H1 (cell line): ENCODE measurements around the gene BTRC. TPM values are rescaled to one million over a fixed set of nuclear protein-coding genes. Genes with fewer than 3 reads are reported as not detected.

Source experiments
- CTCF ChIA-PET: fragments of 300-600 bp; sonication (Branson Sonifier 250); formaldehyde crosslinking; loops from one replicate; lab custom pipeline; 2021; ENCODE audit not compliant: partially characterized antibody; lab: Charles Lee
- POLR2A ChIA-PET: fragments of 300-600 bp; sonication (Branson Sonifier 250); formaldehyde crosslinking; loops from one replicate; lab custom pipeline; 2021; ENCODE audit warnings: inconsistent platforms; ENCODE audit not compliant: partially characterized antibody; lab: Charles Lee
- DNase-seq, 2 experiments: peaks; one replicate each; pipeline versions ENCODE4 v3.0.0 to v3.0.0-alpha.2; 2010 to 2022; ENCODE audit warnings: low spot score in 2 of 2, low read depth in 1 of 2, mixed read lengths in 1 of 2
- FAIRE-seq: peaks from 2 replicates; lab custom pipeline; 2011; peaks lifted over from hg19 to GRCh38; lab: Jason Lieb, UNC
- H2AFZ ChIP-seq: 2 replicates; pipeline ENCODE4 v1.8.1; 2012; ENCODE audit warnings: low read length, inconsistent platforms
- H2AK5ac ChIP-seq: 2 replicates; pipeline ENCODE4 v1.6.1; 2013; ENCODE audit warnings: low read depth, low read length
- H2BK120ac ChIP-seq: replicated peaks from 2 replicates; pipeline ENCODE3; 2013; ENCODE audit warnings: low read depth, low read length, inconsistent platforms
- H2BK12ac ChIP-seq: 2 replicates; pipeline ENCODE4 v1.6.1; 2013; ENCODE audit warnings: low read depth, low read length
- H2BK15ac ChIP-seq: 2 replicates; pipeline ENCODE4 v1.6.1; 2013; ENCODE audit warnings: low read length
- H2BK20ac ChIP-seq: 2 replicates; pipeline ENCODE4 v1.6.1; 2013; ENCODE audit warnings: low read length
- H2BK5ac ChIP-seq: 2 replicates; pipeline ENCODE4 v1.6.1; 2013; ENCODE audit warnings: low read depth, low read length
- H3K14ac ChIP-seq: 2 replicates; pipeline ENCODE4 v1.6.1; 2013; ENCODE audit warnings: inconsistent platforms; ENCODE audit not compliant: insufficient read length
- H3K18ac ChIP-seq: 2 replicates; pipeline ENCODE4 v1.6.1; 2013; ENCODE audit warnings: low read length; ENCODE audit errors: extremely low read depth
- H3K23ac ChIP-seq: 2 replicates; pipeline ENCODE4 v1.6.1; 2013; ENCODE audit warnings: inconsistent platforms; ENCODE audit not compliant: insufficient read length
- H3K23me2 ChIP-seq: 2 replicates; pipeline ENCODE4 v1.6.1; 2013; ENCODE audit warnings: low read depth, low read length
- H3K27ac ChIP-seq: 2 replicates; pipeline ENCODE4 v1.6.1; 2011; ENCODE audit warnings: low read depth, low read length, inconsistent platforms
- H3K27me3 ChIP-seq, 4 experiments: replicated peaks in 1 of 4; 1 replicate in 1 of 4; 2 replicates in 3 of 4; pipeline versions ENCODE4 v1.6.1 to v1.8.1; 2011 to 2013; ENCODE audit warnings: low read length in 3 of 4, mild to moderate bottlenecking in 3 of 4, inconsistent platforms in 2 of 4, mixed read lengths in 2 of 4, moderate library complexity in 1 of 4; ENCODE audit not compliant: control insufficient read depth in 3 of 4, insufficient read depth in 3 of 4; ENCODE audit errors: extremely low read depth in 1 of 4
- H3K36me3 ChIP-seq, 4 experiments: 2 replicates each; pipeline versions ENCODE4 v1.6.1 to v1.8.1; 2011 to 2013; ENCODE audit warnings: mild to moderate bottlenecking in 4 of 4, low read length in 3 of 4, moderate library complexity in 2 of 4, control low read depth in 1 of 4, inconsistent platforms in 1 of 4; ENCODE audit not compliant: insufficient read depth in 4 of 4, control insufficient read depth in 2 of 4
- H3K4ac ChIP-seq: replicated peaks from 2 replicates; pipeline ENCODE3; 2013; ENCODE audit warnings: low read length, low read depth, mixed read lengths, inconsistent platforms; ENCODE audit not compliant: insufficient read length
- H3K4me1 ChIP-seq, 4 experiments: replicated peaks in 1 of 4; 1 replicate in 1 of 4; 2 replicates in 3 of 4; pipeline versions ENCODE4 v1.6.1 to v1.8.1; 2011 to 2013; ENCODE audit warnings: low read length in 3 of 4, inconsistent platforms in 2 of 4, mixed read lengths in 1 of 4; ENCODE audit not compliant: insufficient read depth in 4 of 4, control insufficient read depth in 3 of 4
- H3K4me2 ChIP-seq, 2 experiments: 2 replicates each; pipeline versions ENCODE4 v1.6.1 to v1.8.1; 2011 to 2013; ENCODE audit warnings: low read depth in 2 of 2, low read length in 2 of 2, control low read depth in 1 of 2, inconsistent platforms in 1 of 2, mild to moderate bottlenecking in 1 of 2; ENCODE audit not compliant: insufficient read depth in 1 of 2
- H3K4me3 ChIP-seq, 4 experiments: fragments of 200-600, 300-600 bp in 1 of 4; sonication (generic), shearing (Covaris generic), sonication (Bioruptor Twin) in 1 of 4; 2 replicates each; pipeline versions ENCODE4 v1.5.1 to v1.8.1; 2011 to 2016; ENCODE audit warnings: low read length in 4 of 4, low read depth in 3 of 4, control low read depth in 2 of 4, inconsistent platforms in 2 of 4, mild to moderate bottlenecking in 2 of 4, mixed read lengths in 1 of 4, moderate library complexity in 1 of 4; ENCODE audit not compliant: insufficient read depth in 2 of 4; ENCODE audit errors: extremely low read depth in 1 of 4
- H3K56ac ChIP-seq: replicated peaks from 2 replicates; pipeline ENCODE3; 2013; ENCODE audit warnings: low read depth, mild to moderate bottlenecking, mixed read lengths, low read length, inconsistent platforms; ENCODE audit not compliant: insufficient read length
- H3K79me1 ChIP-seq: 2 replicates; pipeline ENCODE4 v1.6.1; 2013; ENCODE audit warnings: low read depth, low read length, control low read depth
- H3K79me2 ChIP-seq, 2 experiments: 2 replicates each; pipeline versions ENCODE4 v1.6.1 to v1.8.1; 2012 to 2013; ENCODE audit warnings: low read length in 2 of 2, mild to moderate bottlenecking in 2 of 2, inconsistent platforms in 1 of 2; ENCODE audit not compliant: insufficient read depth in 2 of 2, control insufficient read depth in 1 of 2
- H3K9ac ChIP-seq, 4 experiments: replicated peaks in 1 of 4; 1 replicate in 1 of 4; 2 replicates in 3 of 4; pipeline versions ENCODE4 v1.6.1 to v1.8.1; 2011 to 2013; ENCODE audit warnings: low read depth in 3 of 4, low read length in 3 of 4, control low read depth in 2 of 4, mild to moderate bottlenecking in 2 of 4, moderate library complexity in 2 of 4, inconsistent platforms in 1 of 4; ENCODE audit errors: extremely low read depth in 1 of 4
- H3K9me3 ChIP-seq, 2 experiments: 2 replicates each; pipeline versions ENCODE4 v1.6.1 to v1.8.1; 2012 to 2013; ENCODE audit warnings: mild to moderate bottlenecking in 2 of 2, moderate library complexity in 2 of 2, control low read depth in 1 of 2, inconsistent platforms in 1 of 2, low read depth in 1 of 2, low read length in 1 of 2, mixed read lengths in 1 of 2; ENCODE audit not compliant: insufficient read depth in 2 of 2
- H4K20me1 ChIP-seq, 2 experiments: replicated peaks in 1 of 2; 2 replicates each; pipeline versions ENCODE3 to v1.8.1; 2011 to 2013; ENCODE audit warnings: inconsistent platforms in 2 of 2, low read length in 2 of 2, mild to moderate bottlenecking in 1 of 2; ENCODE audit not compliant: insufficient read depth in 2 of 2, control insufficient read depth in 1 of 2
- H4K5ac ChIP-seq: 2 replicates; pipeline ENCODE4 v1.6.1; 2013; ENCODE audit warnings: low read length, low read depth, mixed read lengths, inconsistent platforms; ENCODE audit not compliant: insufficient read length
- H4K8ac ChIP-seq: 2 replicates; pipeline ENCODE4 v1.8.0; 2013; ENCODE audit warnings: mild to moderate bottlenecking, moderate library complexity, low read length, inconsistent platforms; ENCODE audit not compliant: insufficient read depth; ENCODE audit errors: extremely low read depth
- H4K91ac ChIP-seq: replicated peaks from 2 replicates; pipeline ENCODE3; 2013; ENCODE audit warnings: low read length, mixed read lengths, inconsistent platforms; ENCODE audit not compliant: insufficient read length
- CEBPB ChIP-seq: IDR thresholded peaks from 2 replicates; pipeline ENCODE4 v1.6.1; 2012; ENCODE audit warnings: low read depth, low read length
- CTCF ChIP-seq, 3 experiments: IDR thresholded peaks; 1 replicate in 2 of 3; 2 replicates in 1 of 3; pipeline versions ENCODE4 v1.5.1 to v1.6.1; 2011; ENCODE audit warnings: low read length in 3 of 3, mild to moderate bottlenecking in 3 of 3, inconsistent platforms in 2 of 3, low read depth in 1 of 3, moderate library complexity in 1 of 3; ENCODE audit not compliant: insufficient read depth in 1 of 3; ENCODE audit errors: control extremely low read depth in 1 of 3
- EGR1 ChIP-seq: IDR thresholded peaks from 2 replicates; pipeline ENCODE4 v1.6.1; 2011; ENCODE audit warnings: low read depth, low read length, borderline replicate concordance
- EP300 ChIP-seq, 2 experiments: IDR thresholded peaks; 1 replicate in 1 of 2; 2 replicates in 1 of 2; pipeline ENCODE4 v1.6.1; 2011 to 2012; ENCODE audit warnings: low read depth in 2 of 2, low read length in 2 of 2, mild to moderate bottlenecking in 2 of 2, borderline replicate concordance in 1 of 2, inconsistent platforms in 1 of 2, moderate library complexity in 1 of 2
- GABPA ChIP-seq: IDR thresholded peaks from 2 replicates; pipeline ENCODE4 v1.6.1; 2011; ENCODE audit warnings: mild to moderate bottlenecking, low read length, moderate library complexity, borderline replicate concordance; ENCODE audit not compliant: insufficient read depth
- GTF2F1 ChIP-seq: IDR thresholded peaks from 2 replicates; pipeline ENCODE4 v1.6.1; 2012; ENCODE audit warnings: low read depth, low read length, improper control_type of control experiment, borderline replicate concordance
- HDAC6 ChIP-seq: IDR thresholded peaks from one replicate; pipeline ENCODE4 v1.7.1; 2012; ENCODE audit warnings: low read depth, mild to moderate bottlenecking, inconsistent platforms, low read length, moderate library complexity
- RAD21 ChIP-seq, 2 experiments: IDR thresholded peaks in 1 of 2; conservative IDR thresholded peaks in 1 of 2; 2 replicates each; pipeline ENCODE4 v1.6.1; 2011; ENCODE audit warnings: low read depth in 2 of 2, low read length in 2 of 2, improper control_type of control experiment in 1 of 2, inconsistent platforms in 1 of 2, mild to moderate bottlenecking in 1 of 2, moderate library complexity in 1 of 2
- SIRT6 ChIP-seq: IDR thresholded peaks from one replicate; pipeline ENCODE4 v1.7.1; 2012; ENCODE audit warnings: low read length, inconsistent platforms
- SP1 ChIP-seq: IDR thresholded peaks from 2 replicates; pipeline ENCODE4 v1.6.1; 2011; ENCODE audit warnings: low read depth, low read length
- SUZ12 ChIP-seq: fragments of 200-600 bp; sonication (generic); IDR thresholded peaks from 2 replicates; pipeline ENCODE4 v1.6.1; 2012; ENCODE audit warnings: mild to moderate bottlenecking, inconsistent platforms, low read length, moderate library complexity, mixed read lengths
- ZNF274 ChIP-seq: IDR thresholded peaks from 2 replicates; pipeline ENCODE4 v1.7.0; 2012; ENCODE audit warnings: low read length, borderline replicate concordance; ENCODE audit errors: extremely low read depth
- WGBS, 2 experiments: shearing (Covaris generic) in 1 of 2; methylation state at CpG; one replicate each; pipeline versions ENCODE4 v1.1.6 to v1.1.7; 2013 to 2015; ENCODE audit warnings: low lambda C conversion rate in 2 of 2, mixed read lengths in 2 of 2, inconsistent platforms in 1 of 2, low coverage in 1 of 2, missing lambda C conversion rate in 1 of 2; ENCODE audit not compliant: insufficient replicate concordance in 2 of 2, insufficient coverage in 1 of 2, insufficient read length in 1 of 2; ENCODE audit errors: extremely low coverage in 1 of 2, missing lambda C conversion rate in 1 of 2; 5-methylcytosine and 5-hydroxymethylcytosine counted together
- polyA plus RNA-seq, 7 experiments: library from polyadenylated mRNA; depleted of rRNA in 3 of 7; stranded (reverse) in 5 of 7; unstranded in 2 of 7; fragments of >200 nt in 5 of 7; fragments of 200-250 nt in 2 of 7; gene quantifications; 1 replicate in 5 of 7; 2 replicates in 1 of 7; 4 replicates in 1 of 7; pipeline versions ENCODE4 v1.2.1 to v1.2.3, GENCODE V29; 2011 to 2013; ENCODE audit warnings: missing spikeins in 2 of 7, mixed read lengths in 2 of 7
- total RNA-seq: library from RNA; stranded (reverse); fragmentation: NEBNext Ultra II Directional; extraction: Animal tissue kit (Norgen Biotek cat#: 25700); gene quantifications from 2 replicates; pipeline ENCODE4 v1.2.1, GENCODE V29; 2021

The BTRC gene
- total and polyA plus RNA-seq, 2 of the 8 experiments (the other 6 are each of a cell fraction or from before 2014, with no cell fraction given), result 9.9 to 24.7 TPM

DNA sequence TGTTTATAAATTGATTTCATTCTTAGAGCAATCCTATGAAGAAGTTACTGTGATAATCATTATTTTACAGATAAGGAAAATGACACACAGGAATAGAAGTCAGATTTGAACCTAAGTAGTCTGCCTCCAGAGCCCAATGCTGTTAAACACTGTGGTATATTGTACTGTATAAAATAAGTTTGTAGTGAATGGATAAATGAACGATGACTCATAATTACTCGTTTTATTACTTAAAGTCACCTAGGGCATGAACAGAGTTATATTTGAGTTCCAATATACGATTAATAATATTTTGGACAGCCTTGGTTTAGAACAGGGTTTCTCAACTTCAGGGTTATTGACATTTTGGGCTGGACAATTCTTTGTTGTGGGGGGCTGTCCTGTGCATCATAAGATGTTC lies 7.8 kb upstream of the BTRC start:
- Histone ChIP-seq H3K4me1 (no peaks in the 10 kb centered on the region), H3K9ac (no peak overlapping the region), H3K27me3 (no peaks in the 10 kb centered on the region; a peak in 1 of 7 replicates), H2BK120ac (no peak overlapping the region), H3K4me2 (no peak overlapping the region), H3K56ac (no peak overlapping the region), H3K27ac (no peak overlapping the region), H2BK20ac (no peak overlapping the region), H3K18ac (no peak overlapping the region), H3K9me3 (no peaks in the 10 kb centered on the region), H3K36me3 (no peaks in the 10 kb centered on the region), H3K14ac (no peak overlapping the region), H2AK5ac (no peak overlapping the region), H3K23me2 (no peaks in the 10 kb centered on the region), H2BK15ac (no peak overlapping the region), H3K79me1 (no peaks in the 10 kb centered on the region), H3K4me3 (no peak overlapping the region), H3K79me2 (no peaks in the 10 kb centered on the region), H2BK5ac (no peak overlapping the region), H3K4ac (no peak overlapping the region), H4K91ac (no peak overlapping the region), H4K8ac (no peak overlapping the region), H4K5ac (no peak overlapping the region), H3K23ac (no peak overlapping the region), H4K20me1 (no peaks in the 10 kb centered on the region), H2AFZ (no peak overlapping the region), H2BK12ac (no peak overlapping the region)
- CTCF ChIA-PET, result no interaction called here
- FAIRE-seq, result no peak
- TF ChIP-seq CTCF (IDR thresholded peaks at IDR 0.05; ENCODE audit: control extremely low read depth in 1 of 3, insufficient read depth in 1 of 3, low read depth in 1 of 3, low read length in 3 of 3) (no peak), SIRT6 (no peak), EP300 (IDR thresholded peaks at IDR 0.05; ENCODE audit: borderline replicate concordance in 1 of 2, low read depth in 2 of 2, low read length in 2 of 2) (no peak), HDAC6 (no peak), SP1 (no peak), SUZ12 (no peak), CEBPB (no peak), GABPA (no peak), EGR1 (no peak), ZNF274 (no peak), RAD21 (IDR thresholded peaks at IDR 0.05 in 1 of 2, conservative IDR thresholded peaks at IDR 0.05 in 1 of 2; ENCODE audit: low read depth in 2 of 2, low read length in 2 of 2) (no peak), GTF2F1 (no peak)
- POLR2A ChIA-PET, result no interaction called here
- no peak for DNase-seq
- 90% methylated on average over 3 of the region's 3 CpGs; no CpG with 5 or more reads in 1 of the 2 experiments for WGBS, 2 experiments
